Astrocyte of the spinal cord (primary cell): ENCODE measurements around the gene UBAP2L.
"Not testable (repeated sequence)": the region's sequence is repeated elsewhere in the genome, so short reads cannot be mapped to it uniquely, and the experiment has no call there.

Experiments used
- DNase-seq: peaks from one replicate; pipeline ENCODE4 v3.0.0; 2011; ENCODE audit warnings: low read depth, low spot score
- H3K4me3 ChIP-seq: 2 replicates; pipeline ENCODE4 v1.5.1; 2011; ENCODE audit warnings: low read depth, mild to moderate bottlenecking, low read length, moderate library complexity
- in situ Hi-C: cut with HindIII; loops from 2 replicates; pipeline ENCODE4 v1.10.0; 2017; ENCODE audit warnings: low sequenced_read_pairs
- TF ChIP-seq, protein P1 (sequence below): IDR thresholded peaks from 2 replicates; pipeline ENCODE4 v1.5.1; 2012; ENCODE audit warnings: low read depth, mild to moderate bottlenecking, low read length, inconsistent platforms

The UBAP2L gene

DNA sequence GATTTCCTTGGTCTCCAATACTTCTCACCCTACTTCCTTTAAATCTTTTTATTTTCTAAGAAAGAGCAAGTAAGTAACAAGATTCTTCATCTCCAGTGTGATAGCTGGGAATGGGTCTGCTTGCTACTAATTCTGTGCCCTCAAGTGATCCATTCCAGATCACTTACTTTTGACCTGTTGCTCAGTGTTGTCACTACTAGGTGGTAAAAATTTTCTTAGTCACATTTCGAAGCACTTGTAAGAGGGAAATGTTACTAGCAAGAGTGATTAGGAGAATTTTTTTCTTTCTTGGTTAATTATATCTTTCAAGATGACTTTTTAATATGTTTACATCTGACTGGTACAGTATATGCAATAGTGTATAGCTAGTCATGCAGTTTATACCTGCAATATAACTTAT, 2.2 kb downstream of the UBAP2L start:
- in situ Hi-C loops, result no loop called here
- DNase-seq, result no peak
- no peak overlapping the region for H3K4me3 ChIP-seq
- TF ChIP-seq, protein P1, sequence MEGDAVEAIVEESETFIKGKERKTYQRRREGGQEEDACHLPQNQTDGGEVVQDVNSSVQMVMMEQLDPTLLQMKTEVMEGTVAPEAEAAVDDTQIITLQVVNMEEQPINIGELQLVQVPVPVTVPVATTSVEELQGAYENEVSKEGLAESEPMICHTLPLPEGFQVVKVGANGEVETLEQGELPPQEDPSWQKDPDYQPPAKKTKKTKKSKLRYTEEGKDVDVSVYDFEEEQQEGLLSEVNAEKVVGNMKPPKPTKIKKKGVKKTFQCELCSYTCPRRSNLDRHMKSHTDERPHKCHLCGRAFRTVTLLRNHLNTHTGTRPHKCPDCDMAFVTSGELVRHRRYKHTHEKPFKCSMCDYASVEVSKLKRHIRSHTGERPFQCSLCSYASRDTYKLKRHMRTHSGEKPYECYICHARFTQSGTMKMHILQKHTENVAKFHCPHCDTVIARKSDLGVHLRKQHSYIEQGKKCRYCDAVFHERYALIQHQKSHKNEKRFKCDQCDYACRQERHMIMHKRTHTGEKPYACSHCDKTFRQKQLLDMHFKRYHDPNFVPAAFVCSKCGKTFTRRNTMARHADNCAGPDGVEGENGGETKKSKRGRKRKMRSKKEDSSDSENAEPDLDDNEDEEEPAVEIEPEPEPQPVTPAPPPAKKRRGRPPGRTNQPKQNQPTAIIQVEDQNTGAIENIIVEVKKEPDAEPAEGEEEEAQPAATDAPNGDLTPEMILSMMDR, result no peak

DNA sequence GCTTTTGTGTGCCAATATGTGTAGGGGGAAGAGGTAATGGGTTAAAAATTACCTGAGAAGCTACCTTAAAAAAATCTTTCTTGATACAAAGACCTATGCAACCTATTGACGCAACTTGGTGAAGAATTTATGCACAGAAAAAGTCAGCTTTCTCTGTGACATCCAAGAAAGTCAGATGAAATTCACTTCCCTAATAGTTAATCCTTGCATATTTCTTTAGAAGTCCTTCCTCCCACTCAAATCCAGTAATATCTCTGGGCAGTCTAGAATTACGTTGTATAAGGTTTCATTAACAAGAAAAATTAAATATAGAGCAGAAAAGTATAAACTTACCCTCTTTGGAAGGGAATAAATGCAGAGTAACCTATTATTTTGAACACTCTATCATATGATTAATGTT, 2.9 kb downstream of the UBAP2L start:
- no peak overlapping the region for H3K4me3 ChIP-seq
- TF ChIP-seq, protein P1, result no peak
- no peak for DNase-seq
- in situ Hi-C loops, result no loop called here

DNA sequence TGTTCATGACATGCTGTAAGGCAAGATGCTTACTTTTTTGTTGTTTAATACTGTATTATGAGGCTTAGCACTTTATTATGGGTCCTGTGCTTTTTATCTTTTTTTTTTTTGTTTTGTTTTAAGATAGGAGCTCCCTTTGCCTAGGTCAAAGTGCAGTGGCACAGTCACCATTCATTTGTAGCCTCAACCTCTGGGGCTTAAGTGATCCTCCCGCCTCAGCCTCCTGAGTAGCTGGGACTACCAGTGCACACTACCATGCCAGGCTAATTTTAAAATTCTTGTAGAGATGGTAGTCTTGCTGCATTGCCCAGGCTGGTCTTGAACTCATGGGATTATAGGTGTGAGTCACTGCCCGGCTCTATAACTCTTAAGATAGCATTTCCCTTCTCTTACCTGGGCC, 4.6 kb downstream of the UBAP2L start:
- no peak for DNase-seq
- in situ Hi-C loops, result no loop called here
- TF ChIP-seq, protein P1, result no peak

DNA sequence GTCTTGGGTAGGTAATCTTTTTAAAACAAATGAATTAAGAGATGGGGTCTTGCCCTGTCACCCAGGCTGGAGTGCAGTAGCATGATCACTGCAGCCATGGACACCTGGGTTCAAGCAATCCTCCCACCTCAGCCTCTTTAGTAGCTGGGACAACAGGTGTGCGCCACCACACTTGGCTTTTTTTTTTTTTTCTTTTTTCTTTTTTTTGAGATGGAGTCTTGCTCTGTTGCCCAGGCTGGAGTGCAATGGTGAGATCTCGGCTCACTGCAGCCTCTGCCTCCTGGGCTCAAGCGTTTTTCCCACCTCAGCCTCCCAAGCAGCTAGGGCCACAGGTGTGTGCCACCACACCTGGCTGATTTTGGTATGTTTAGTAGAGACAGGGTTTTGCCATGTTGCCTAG, 10.4 kb downstream of the UBAP2L start:
- H3K4me3 ChIP-seq, in situ Hi-C loops: not testable (repeated sequence)

More for the DNA sequence above, 4.6 kb downstream of the UBAP2L start:
- H3K4me3 ChIP-seq, result no peak overlapping the region

DNA sequence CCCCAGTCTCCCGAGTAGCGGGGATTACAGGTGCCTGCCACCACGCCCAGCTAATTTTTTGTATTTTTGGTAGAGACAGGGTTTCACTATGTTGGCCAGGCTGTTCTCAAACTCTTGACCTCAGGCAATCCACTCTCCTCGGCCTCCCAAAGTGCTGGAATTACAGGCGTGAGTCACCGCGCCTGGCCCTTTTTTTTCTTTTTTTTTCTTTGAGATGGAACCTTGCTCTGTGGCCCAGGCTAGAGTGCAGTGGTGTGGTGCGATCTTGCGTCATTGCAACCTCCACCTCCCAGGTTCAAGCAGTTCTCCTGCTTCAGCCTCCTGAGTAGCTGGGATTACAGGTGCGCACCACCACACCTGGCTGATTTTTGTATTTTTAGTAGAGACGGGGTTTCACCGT, 12.4 kb downstream of the UBAP2L start:
- in situ Hi-C loops, H3K4me3 ChIP-seq, DNase-seq: not testable (repeated sequence)

More for the DNA sequence above, 10.4 kb downstream of the UBAP2L start:
- DNase-seq, result not testable (repeated sequence)

DNA sequence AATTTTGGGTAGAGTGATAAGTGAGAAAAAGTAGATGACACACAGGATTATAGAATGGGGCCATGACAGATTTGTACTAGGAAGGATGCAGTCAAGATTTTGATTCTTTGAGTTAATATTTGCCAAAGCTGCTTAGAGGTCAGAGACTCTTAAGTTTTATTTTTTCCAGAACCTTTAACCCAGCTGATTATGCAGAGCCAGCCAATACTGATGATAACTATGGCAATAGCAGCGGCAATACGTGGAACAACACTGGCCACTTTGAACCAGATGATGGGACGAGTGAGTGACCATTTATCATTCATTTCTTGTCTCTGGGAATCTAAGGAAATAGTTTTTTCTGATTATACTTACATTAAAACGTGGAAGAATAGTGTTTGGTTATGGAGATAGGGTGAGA, 16.1 kb downstream of the UBAP2L start:
- in situ Hi-C loops, result no loop called here
- TF ChIP-seq, protein P1, result no peak
- DNase-seq, result no peak
- H3K4me3 ChIP-seq, result no peak overlapping the region

DNA sequence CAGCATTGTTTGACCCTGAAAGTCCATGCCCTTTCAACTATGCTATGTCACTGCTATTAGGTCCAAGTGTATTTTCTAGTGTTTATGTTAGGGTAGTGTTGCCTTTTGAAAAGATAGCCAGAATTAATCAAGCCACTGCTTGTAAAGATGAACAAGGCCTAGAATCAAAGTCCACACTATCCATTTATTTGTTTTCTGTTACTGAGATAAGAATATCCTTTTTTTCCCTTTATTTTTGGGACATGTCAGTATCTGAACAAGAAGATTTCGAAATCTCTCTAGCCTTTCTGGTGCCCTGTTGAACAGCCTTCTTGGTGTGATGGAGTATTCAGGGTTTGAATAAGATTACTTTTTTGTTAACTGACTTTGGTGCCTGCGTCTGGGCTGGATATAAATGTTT, 16.7 kb downstream of the UBAP2L start:
- no peak for DNase-seq
- TF ChIP-seq, protein P1, result no peak
- in situ Hi-C loops, result no loop called here
- H3K4me3 ChIP-seq, result no peak overlapping the region

DNA sequence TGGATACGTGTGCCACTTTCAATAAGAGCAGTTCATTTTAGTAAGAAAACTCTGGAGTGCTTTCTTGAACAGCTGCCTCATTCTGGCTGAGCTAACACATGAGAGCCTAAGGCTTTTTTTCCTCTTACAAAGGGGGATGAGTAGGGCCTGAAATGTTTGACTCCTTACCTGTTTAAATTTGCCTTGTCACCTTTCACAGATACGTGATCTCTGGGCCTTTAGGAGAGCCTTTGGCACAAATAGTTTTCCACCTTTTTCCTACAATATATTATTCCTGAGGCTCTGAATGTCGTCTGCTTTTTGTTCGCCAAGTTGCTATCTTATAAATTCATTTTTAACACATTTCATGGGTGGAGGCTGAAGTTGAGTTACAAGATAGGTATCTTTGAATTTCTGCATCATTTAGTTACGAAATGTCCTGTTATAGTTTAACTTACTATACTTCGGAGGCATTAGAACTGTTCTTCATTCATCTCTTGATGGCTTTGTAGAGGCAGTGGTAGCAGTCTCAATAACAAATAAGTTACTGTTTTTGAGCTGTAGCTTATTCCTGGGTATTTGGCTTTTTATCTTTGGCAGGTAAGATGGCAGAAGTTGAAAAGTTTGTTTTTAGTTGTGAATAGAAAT, 17.2 kb downstream of the UBAP2L start:
- no peak overlapping the region for H3K4me3 ChIP-seq
- TF ChIP-seq, protein P1, result no peak
- in situ Hi-C loops, result no loop called here
- DNase-seq, result no peak
